Measurements from ENCODE around the gene ANKS6. TPM values are rescaled to one million over a fixed set of nuclear protein-coding genes. Genes with fewer than 3 reads are reported as not detected.

ANKS6 gene
- total RNA-seq (2014; rRNA removed; shearing (Covaris generic)), result 10.3 and 28.6 TPM in 2 replicates

- peak; percentile 90 for DNase-seq (ENCODE audit: low read depth)
Observed at GRCh38 chr9:98796364-98797101, at the start of gene ANKS6. TSS of gene ANKS6 (minus strand) at chr9:98796555. CDS start at chr9:98796491, 64 bp downstream.

- no peak for DNase-seq (ENCODE audit: low read depth)
Observed at GRCh38 chr9:98846081-98846480, 49.7 kb upstream of the ANKS6 start.

- DNase-seq (ENCODE audit: low read depth), result no peak
Observed at GRCh38 chr9:98842510-98842909, 46.2 kb upstream of the ANKS6 start.

- DNase-seq (ENCODE audit: low read depth), result no peak
Observed at GRCh38 chr9:98839724-98840123, 43.4 kb upstream of the ANKS6 start.

GRCh38 chr9:98838868-98839565 is 42.7 kb upstream of the ANKS6 start:
- no peak for DNase-seq (ENCODE audit: low read depth)

- no peak for DNase-seq (ENCODE audit: low read depth)
Observed at GRCh38 chr9:98838155-98838867, 42.0 kb upstream of the ANKS6 start.

GRCh38 chr9:98837516-98837915 is 41.2 kb upstream of the ANKS6 start:
- DNase-seq (ENCODE audit: low read depth), result no peak

- DNase-seq (ENCODE audit: low read depth), result no peak
Observed at GRCh38 chr9:98836206-98836605, 39.9 kb upstream of the ANKS6 start.

- no peak for DNase-seq (ENCODE audit: low read depth)
Observed at GRCh38 chr9:98834386-98834785, 38.0 kb upstream of the ANKS6 start.

GRCh38 chr9:98833090-98833956 is 37.0 kb upstream of the ANKS6 start:
- DNase-seq (ENCODE audit: low read depth), result no peak

GRCh38 chr9:98832768-98833089 is 36.4 kb upstream of the ANKS6 start:
- no peak for DNase-seq (ENCODE audit: low read depth)

- DNase-seq (ENCODE audit: low read depth), result no peak
Observed at GRCh38 chr9:98831696-98832095, 35.3 kb upstream of the ANKS6 start.

GRCh38 chr9:98830554-98830953 is 34.2 kb upstream of the ANKS6 start:
- DNase-seq (ENCODE audit: low read depth), result no peak

- DNase-seq (ENCODE audit: low read depth), result no peak
Observed at GRCh38 chr9:98829766-98830165, 33.4 kb upstream of the ANKS6 start.

GRCh38 chr9:98826716-98827115 is 30.4 kb upstream of the ANKS6 start:
- DNase-seq (ENCODE audit: low read depth), result no peak

GRCh38 chr9:98825414-98825813 is 29.1 kb upstream of the ANKS6 start:
- DNase-seq (ENCODE audit: low read depth), result no peak

GRCh38 chr9:98823666-98824334 is 27.4 kb upstream of the ANKS6 start:
- no peak for DNase-seq (ENCODE audit: low read depth)

GRCh38 chr9:98822661-98823060 is 26.3 kb upstream of the ANKS6 start:
- no peak for DNase-seq (ENCODE audit: low read depth)

GRCh38 chr9:98821831-98822230 is 25.5 kb upstream of the ANKS6 start:
- no peak for DNase-seq (ENCODE audit: low read depth)

- no peak for DNase-seq (ENCODE audit: low read depth)
Observed at GRCh38 chr9:98819231-98819630, 22.9 kb upstream of the ANKS6 start.

- no peak for DNase-seq (ENCODE audit: low read depth)
Observed at GRCh38 chr9:98818764-98819163, 22.4 kb upstream of the ANKS6 start.
